Measurements from ENCODE around the gene ZSWIM8.

DNA sequence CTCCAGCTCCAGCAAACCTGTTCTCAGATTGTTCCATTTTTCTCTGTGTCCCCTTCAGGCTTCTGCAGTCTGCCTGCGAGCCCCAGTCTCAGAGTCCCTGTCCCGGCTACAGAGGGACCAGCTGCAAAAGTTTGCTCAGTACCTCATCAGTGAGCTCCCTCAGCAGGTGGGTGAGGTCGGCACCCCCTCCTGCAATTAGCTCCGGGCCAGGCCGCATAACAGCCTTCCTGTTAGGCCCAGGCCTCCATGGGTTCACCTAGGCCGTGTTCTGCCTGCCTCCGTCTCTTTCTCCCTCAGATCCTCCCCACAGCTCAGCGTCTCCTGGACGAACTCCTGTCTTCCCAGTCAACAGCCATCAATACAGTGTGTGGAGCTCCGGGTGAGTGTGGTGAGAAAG lies 4.3 kb downstream of the ZSWIM8 start:
- TF ChIP-seq, protein P1, sequence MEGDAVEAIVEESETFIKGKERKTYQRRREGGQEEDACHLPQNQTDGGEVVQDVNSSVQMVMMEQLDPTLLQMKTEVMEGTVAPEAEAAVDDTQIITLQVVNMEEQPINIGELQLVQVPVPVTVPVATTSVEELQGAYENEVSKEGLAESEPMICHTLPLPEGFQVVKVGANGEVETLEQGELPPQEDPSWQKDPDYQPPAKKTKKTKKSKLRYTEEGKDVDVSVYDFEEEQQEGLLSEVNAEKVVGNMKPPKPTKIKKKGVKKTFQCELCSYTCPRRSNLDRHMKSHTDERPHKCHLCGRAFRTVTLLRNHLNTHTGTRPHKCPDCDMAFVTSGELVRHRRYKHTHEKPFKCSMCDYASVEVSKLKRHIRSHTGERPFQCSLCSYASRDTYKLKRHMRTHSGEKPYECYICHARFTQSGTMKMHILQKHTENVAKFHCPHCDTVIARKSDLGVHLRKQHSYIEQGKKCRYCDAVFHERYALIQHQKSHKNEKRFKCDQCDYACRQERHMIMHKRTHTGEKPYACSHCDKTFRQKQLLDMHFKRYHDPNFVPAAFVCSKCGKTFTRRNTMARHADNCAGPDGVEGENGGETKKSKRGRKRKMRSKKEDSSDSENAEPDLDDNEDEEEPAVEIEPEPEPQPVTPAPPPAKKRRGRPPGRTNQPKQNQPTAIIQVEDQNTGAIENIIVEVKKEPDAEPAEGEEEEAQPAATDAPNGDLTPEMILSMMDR (IDR thresholded peaks at IDR 0.05; ENCODE audit: extremely low read depth in 1 of 2, insufficient read depth in 1 of 2, low read depth in 1 of 2, low read length in 2 of 2): no peak
- TF ChIP-seq POLR2A (IDR thresholded peaks at IDR 0.05; ENCODE audit: low read depth, low read length) (no peak), EZH2 (IDR thresholded peaks at IDR 0.05; ENCODE audit: borderline replicate concordance, low read depth, low read length, severe bottlenecking) (no peak), GATA2 (IDR thresholded peaks at IDR 0.05; ENCODE audit: insufficient read depth, insufficient read length, low read depth, low read length) (no peak), POLR2AphosphoS5 (IDR thresholded peaks at IDR 0.05; ENCODE audit: insufficient read depth, low read depth, low read length) (no peak), JUN (IDR thresholded peaks at IDR 0.05; ENCODE audit: borderline replicate concordance, insufficient read depth, insufficient read length, low read depth) (no peak)
- TF ChIP-seq, protein P2, sequence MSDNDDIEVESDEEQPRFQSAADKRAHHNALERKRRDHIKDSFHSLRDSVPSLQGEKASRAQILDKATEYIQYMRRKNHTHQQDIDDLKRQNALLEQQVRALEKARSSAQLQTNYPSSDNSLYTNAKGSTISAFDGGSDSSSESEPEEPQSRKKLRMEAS (IDR thresholded peaks at IDR 0.05; ENCODE audit: insufficient read depth, insufficient read length): no peak
